Stimulated activated CD8-positive, alpha-beta memory T cell treated with anti-CD3 and anti-CD28 coated beads, Interleukin-15, amount 100 ng/mL, for 1 hour (primary cell): ENCODE data around the gene SIX4.
A peak's percentile ranks its signal among the peaks of the same experiment; 100 is the strongest.
"Not testable (repeated sequence)": the region's sequence is repeated elsewhere in the genome, so short reads cannot be mapped to it uniquely, and the experiment has no call there.

Experiments
- DNase-seq: peaks from one replicate; pipeline ENCODE4 v3.0.0-alpha.2; 2020; ENCODE audit warnings: low read depth

Gene SIX4

GRCh38 chr14:60723907-60724618, at the start of gene SIX4:
SIX4 (minus strand) TSS chr14:60724351; CDS start chr14:60724074, 277 bp downstream.
- DNase-seq: no peak

GRCh38 chr14:60773558-60773957, 49.4 kb upstream of the SIX4 start:
- no peak for DNase-seq

- DNase-seq: no peak
These were observed 47.0 kb upstream of the SIX4 start for GRCh38 chr14:60771117-60771516.

GRCh38 chr14:60768602-60769001, 44.5 kb upstream of the SIX4 start:
- DNase-seq: no peak

GRCh38 chr14:60760644-60761364, 36.7 kb upstream of the SIX4 start:
- DNase-seq: no peak

- no peak for DNase-seq
These were observed 36.1 kb upstream of the SIX4 start for GRCh38 chr14:60760209-60760608.

GRCh38 chr14:60758885-60759284, 34.7 kb upstream of the SIX4 start:
- DNase-seq: no peak

GRCh38 chr14:60757567-60758002, 33.4 kb upstream of the SIX4 start:
- no peak for DNase-seq

GRCh38 chr14:60756847-60757246, 32.7 kb upstream of the SIX4 start:
- no peak for DNase-seq

GRCh38 chr14:60753264-60754119, 29.3 kb upstream of the SIX4 start:
- DNase-seq: peak; percentile 13

- DNase-seq: no peak
These were observed 20.4 kb upstream of the SIX4 start for GRCh38 chr14:60744566-60744965.

GRCh38 chr14:60738843-60739508, 14.8 kb upstream of the SIX4 start:
- no peak for DNase-seq

- no peak for DNase-seq
These were observed 12.3 kb upstream of the SIX4 start for GRCh38 chr14:60736494-60736893.

GRCh38 chr14:60735416-60735815, 11.3 kb upstream of the SIX4 start:
- DNase-seq: no peak

- peak; percentile 56 for DNase-seq
These were observed 10.5 kb upstream of the SIX4 start, which contains the start of gene MNAT1 for GRCh38 chr14:60734465-60735242. MNAT1 (plus strand) TSS chr14:60734761; CDS start chr14:60734863, 102 bp downstream.

GRCh38 chr14:60732840-60733483, 8.8 kb upstream of the SIX4 start:
- DNase-seq: no peak

- not testable (repeated sequence) for DNase-seq
These were observed 7.1 kb upstream of the SIX4 start for GRCh38 chr14:60731291-60731690.

GRCh38 chr14:60723116-60723906, 840 bp downstream of the SIX4 start:
- no peak for DNase-seq

GRCh38 chr14:60722357-60723115, 1.6 kb downstream of the SIX4 start:
- no peak for DNase-seq
